GM19099 (cell line): ENCODE measurements around the gene AIF1.

Experiments
- POLR2A ChIP-seq: IDR thresholded peaks from 3 replicates; pipeline ENCODE4 v1.6.1; 2011; ENCODE audit warnings: low read depth; ENCODE audit not compliant: insufficient read length; ENCODE audit errors: extremely low read depth

The AIF1 gene

GRCh38 chr6:31577579-31577966 is 37.5 kb upstream of the AIF1 start:
- TF ChIP-seq POLR2A: peak; percentile 29

- peak; percentile 57 for TF ChIP-seq POLR2A
These were observed 36.6 kb upstream of the AIF1 start for GRCh38 chr6:31578184-31579118.

GRCh38 chr6:31579119-31579505 is 35.9 kb upstream of the AIF1 start:
- TF ChIP-seq POLR2A: no peak

GRCh38 chr6:31579546-31580437 is 35.2 kb upstream of the AIF1 start:
- peak; percentile 33 for TF ChIP-seq POLR2A

- TF ChIP-seq POLR2A: no peak
These were observed 34.6 kb upstream of the AIF1 start for GRCh38 chr6:31580438-31580740.

- TF ChIP-seq POLR2A: peak; percentile 67
These were observed 34.1 kb upstream of the AIF1 start for GRCh38 chr6:31580807-31581433.

GRCh38 chr6:31581434-31582229 is 33.4 kb upstream of the AIF1 start:
- no peak for TF ChIP-seq POLR2A

- TF ChIP-seq POLR2A: no peak
These were observed 32.8 kb upstream of the AIF1 start, which contains the start of gene LTB for GRCh38 chr6:31582230-31582643. LTB (minus strand) TSS chr6:31582424; CDS start chr6:31582417, 7 bp downstream.

GRCh38 chr6:31585491-31585890 is 29.5 kb upstream of the AIF1 start:
- TF ChIP-seq POLR2A: no peak

GRCh38 chr6:31586008-31586407 is 29.0 kb upstream of the AIF1 start, which contains the start of gene LST1:
LST1 (plus strand) TSS chr6:31586277; CDS start chr6:31587300, 1,023 bp downstream.
- TF ChIP-seq POLR2A: no peak

- TF ChIP-seq POLR2A: peak; percentile 16
These were observed 28.3 kb upstream of the AIF1 start for GRCh38 chr6:31586599-31587281.

- no peak for TF ChIP-seq POLR2A
These were observed 26.9 kb upstream of the AIF1 start for GRCh38 chr6:31587791-31588777.

GRCh38 chr6:31588871-31589650 is 26.0 kb upstream of the AIF1 start:
- no peak for TF ChIP-seq POLR2A
